KMS-11 (cell line): Measurements from ENCODE around the gene CELF4.

Experiments
- H2AFZ ChIP-seq: fragments of 200-600 bp; sonication (generic); 2 replicates; pipeline ENCODE4 v1.6.1; 2016; ENCODE audit warnings: antibody characterized with exemption, mixed run types, low read depth
- H3K27ac ChIP-seq: fragments of 200-600 bp; sonication (generic); 2 replicates; pipeline ENCODE4 v1.6.1; 2016; ENCODE audit warnings: mild to moderate bottlenecking, mixed run types
- H3K27me3 ChIP-seq: fragments of 200-600 bp; sonication (generic); 2 replicates; pipeline ENCODE4 v1.6.1; 2017; ENCODE audit warnings: mild to moderate bottlenecking, low read depth, mixed run types, moderate library complexity; ENCODE audit not compliant: insufficient read depth
- H3K36me3 ChIP-seq: fragments of 200-600 bp; sonication (generic); 2 replicates; pipeline ENCODE4 v1.6.1; 2017; ENCODE audit warnings: mild to moderate bottlenecking, mixed run types; ENCODE audit not compliant: insufficient read depth
- H3K4me1 ChIP-seq: fragments of 200-600 bp; sonication (generic); 2 replicates; pipeline ENCODE4 v1.6.1; 2016; ENCODE audit warnings: mild to moderate bottlenecking, low read depth, mixed run types; ENCODE audit not compliant: poor library complexity, severe bottlenecking
- H3K4me2 ChIP-seq: fragments of 200-600 bp; sonication (generic); 2 replicates; pipeline ENCODE4 v1.7.0; 2016; ENCODE audit warnings: mild to moderate bottlenecking, mixed run types
- H3K4me3 ChIP-seq: fragments of 200-600 bp; sonication (generic); IDR thresholded peaks from 2 replicates; pipeline ENCODE4 v1.6.1; 2017; ENCODE audit warnings: low read depth, low read length, mixed read lengths; ENCODE audit not compliant: insufficient read depth
- H3K79me2 ChIP-seq: fragments of 200-600 bp; sonication (generic); 2 replicates; pipeline ENCODE4 v1.6.1; 2016; ENCODE audit warnings: low read depth, mixed run types; ENCODE audit not compliant: insufficient read depth
- H3K9ac ChIP-seq: fragments of 200-600 bp; sonication (generic); 2 replicates; pipeline ENCODE4 v1.6.1; 2016; ENCODE audit warnings: mild to moderate bottlenecking, mixed run types
- H4K20me1 ChIP-seq: fragments of 200-600 bp; sonication (generic); 2 replicates; pipeline ENCODE4 v1.6.1; 2016; ENCODE audit warnings: mild to moderate bottlenecking, mixed run types; ENCODE audit not compliant: insufficient read depth
- CTCF ChIP-seq: fragments of 200-600 bp; sonication (generic); conservative IDR thresholded peaks from 2 replicates; pipeline ENCODE4 v1.6.1; 2017; ENCODE audit warnings: low read depth, mild to moderate bottlenecking, antibody characterized with exemption, low read length, moderate library complexity, mixed read lengths

Gene CELF4

GRCh38 chr18:37551846-37552245, 13.8 kb downstream of the CELF4 start:
- Histone ChIP-seq H3K79me2 (no peaks in the 10 kb centered on the region), H2AFZ (no peak overlapping the region), H3K4me1 (no peaks in the 10 kb centered on the region), H4K20me1 (no peaks in the 10 kb centered on the region), H3K27ac (no peak overlapping the region), H3K9ac (no peak overlapping the region), H3K36me3 (no peaks in the 10 kb centered on the region), H3K4me2 (no peak overlapping the region), H3K27me3 (no peaks in the 10 kb centered on the region), H3K4me3 (no peak overlapping the region)
- no peak for TF ChIP-seq CTCF

- Histone ChIP-seq H3K4me2 (no peak overlapping the region), H3K79me2 (no peaks in the 10 kb centered on the region), H3K27me3 (no peaks in the 10 kb centered on the region), H3K9ac (no peak overlapping the region), H4K20me1 (no peaks in the 10 kb centered on the region), H3K4me1 (no peaks in the 10 kb centered on the region), H2AFZ (no peak overlapping the region), H3K27ac (no peak overlapping the region), H3K36me3 (no peaks in the 10 kb centered on the region), H3K4me3 (no peak overlapping the region)
- TF ChIP-seq CTCF: no peak
Measured at GRCh38 chr18:37551249-37551648, 14.3 kb downstream of the CELF4 start.

DNA sequence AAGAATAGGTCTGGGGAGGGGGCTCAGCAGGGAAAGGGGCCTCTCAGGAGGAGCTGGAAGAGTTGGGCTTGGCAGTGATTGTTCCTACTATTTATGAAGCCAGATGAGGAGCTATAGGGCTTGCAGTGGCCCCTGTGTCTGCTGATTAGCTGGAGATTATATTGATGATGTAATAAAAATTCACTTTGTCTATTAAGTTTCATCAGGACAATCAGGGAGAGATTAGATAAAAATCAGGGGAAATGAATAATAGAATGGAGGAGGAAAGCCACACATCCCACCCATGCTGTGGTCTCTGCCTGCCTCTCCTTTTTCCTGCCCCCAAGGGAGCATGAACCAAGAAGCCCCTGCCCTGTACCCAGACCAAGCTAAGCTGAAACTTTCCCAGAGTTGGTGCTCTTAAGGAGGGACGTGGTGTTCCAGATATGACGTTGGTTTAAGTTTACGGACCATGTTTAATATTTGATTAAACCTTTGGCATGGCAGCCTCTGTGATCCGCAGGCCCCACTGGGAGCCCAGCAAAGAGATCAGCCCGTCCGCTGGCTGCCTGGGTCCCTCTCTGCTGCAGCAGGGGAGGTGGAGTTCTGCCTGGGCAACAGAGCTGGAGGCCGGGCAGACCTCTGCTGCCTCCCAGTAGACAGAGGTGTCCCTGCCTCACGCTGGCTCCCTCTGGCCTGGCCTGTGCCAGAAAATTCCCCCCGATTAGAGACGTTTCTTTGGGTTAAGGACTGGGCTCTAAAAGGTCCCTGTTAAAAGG, 15.3 kb downstream of the CELF4 start:
- no peaks in the 10 kb centered on the region for H3K36me3 ChIP-seq
- no peaks in the 10 kb centered on the region for H4K20me1 ChIP-seq
- no peak for TF ChIP-seq CTCF
- H3K4me1 ChIP-seq: no peaks in the 10 kb centered on the region
- H3K79me2 ChIP-seq: no peaks in the 10 kb centered on the region
- no peak overlapping the region for H3K4me2 ChIP-seq
- no peak overlapping the region for H3K9ac ChIP-seq
- no peak overlapping the region for H3K4me3 ChIP-seq
- H2AFZ ChIP-seq: no peak overlapping the region
- H3K27ac ChIP-seq: no peak overlapping the region
- no peaks in the 10 kb centered on the region for H3K27me3 ChIP-seq

GRCh38 chr18:37548679-37549289, 16.8 kb downstream of the CELF4 start:
- Histone ChIP-seq H3K27ac (no peak overlapping the region), H3K79me2 (no peaks in the 10 kb centered on the region), H2AFZ (no peak overlapping the region), H4K20me1 (no peaks in the 10 kb centered on the region), H3K4me2 (no peak overlapping the region), H3K4me1 (no peaks in the 10 kb centered on the region), H3K27me3 (no peaks in the 10 kb centered on the region), H3K36me3 (no peaks in the 10 kb centered on the region), H3K9ac (no peak overlapping the region), H3K4me3 (no peak overlapping the region)
- no peak for TF ChIP-seq CTCF
